SK-N-MC (cell line): ENCODE results near the gene MTHFSD.

ENCODE experiments used
- EZH2 ChIP-seq: fragments of 200-600 bp; sonication (generic); IDR thresholded peaks from one replicate; pipeline ENCODE4 v1.6.1; 2017; ENCODE audit warnings: antibody characterized with exemption
- POLR2AphosphoS5 ChIP-seq: IDR thresholded peaks from 2 replicates; pipeline ENCODE4 v1.6.1; 2012; ENCODE audit warnings: mild to moderate bottlenecking, low read depth, low read length, borderline replicate concordance

GRCh38 chr16:86581458-86581857, 26.4 kb upstream of the MTHFSD start:
- no peak for TF ChIP-seq POLR2AphosphoS5
- no peak for TF ChIP-seq EZH2
